ENCODE measurements around the gene RFX7.

RFX7 gene

GRCh38 chr15:56241374-56242105 lies 2.1 kb downstream of the RFX7 start:
- H3K4me3 ChIP-seq (ENCODE audit: low read length) = peak overlapping the region; percentile 91
- peaks cover 41% of the 10 kb centered on the region for H3K4me1 ChIP-seq (ENCODE audit: insufficient read depth, low read length)
- 74% methylated on average over 3 of the region's 5 CpGs for WGBS
- H3K27ac ChIP-seq (ENCODE audit: low read depth, low read length) = no peak overlapping the region
- H3K9me3 ChIP-seq (ENCODE audit: insufficient read depth, low read depth, low read length) = no peaks in the 10 kb centered on the region
- peak overlapping the region; percentile 73; the same call in 1 of the 2 replicates for H3K9ac ChIP-seq (ENCODE audit: low read depth, low read length)
- H3K36me3 ChIP-seq (ENCODE audit: insufficient read depth, low read length) = peaks cover 19% of the 10 kb centered on the region
- H3K27me3 ChIP-seq (ENCODE audit: insufficient read depth, low read length) = no peaks in the 10 kb centered on the region

GRCh38 chr15:56240390-56240789 lies 3.3 kb downstream of the RFX7 start:
- peaks cover 35% of the 10 kb centered on the region for H3K4me1 ChIP-seq (ENCODE audit: insufficient read depth, low read length)
- no peak overlapping the region for H3K27ac ChIP-seq (ENCODE audit: low read depth, low read length)
- H3K9me3 ChIP-seq (ENCODE audit: insufficient read depth, low read depth, low read length) = no peaks in the 10 kb centered on the region
- no peaks in the 10 kb centered on the region for H3K27me3 ChIP-seq (ENCODE audit: insufficient read depth, low read length)
- H3K36me3 ChIP-seq (ENCODE audit: insufficient read depth, low read length) = peaks cover 19% of the 10 kb centered on the region
- peak overlapping the region; percentile 91; the same call in 1 of the 2 replicates for H3K4me3 ChIP-seq (ENCODE audit: low read length)
- no peak overlapping the region for H3K9ac ChIP-seq (ENCODE audit: low read depth, low read length)

GRCh38 chr15:56236197-56236596 lies 7.5 kb downstream of the RFX7 start:
- 100% methylated on average over 2 of the region's 3 CpGs for WGBS
- Histone ChIP-seq H3K27me3 (ENCODE audit: insufficient read depth, low read length) (no peaks in the 10 kb centered on the region), H3K9ac (ENCODE audit: low read depth, low read length) (no peak overlapping the region), H3K4me3 (ENCODE audit: low read length) (no peak overlapping the region), H3K9me3 (ENCODE audit: insufficient read depth, low read depth, low read length) (peaks cover 38% of the 10 kb centered on the region), H3K27ac (ENCODE audit: low read depth, low read length) (no peak overlapping the region), H3K4me1 (ENCODE audit: insufficient read depth, low read length) (peaks cover 21% of the 10 kb centered on the region), H3K36me3 (ENCODE audit: insufficient read depth, low read length) (peaks cover 57% of the 10 kb centered on the region)

- Histone ChIP-seq H3K27ac (ENCODE audit: low read depth, low read length) (no peak overlapping the region), H3K4me3 (ENCODE audit: low read length) (no peak overlapping the region), H3K36me3 (ENCODE audit: insufficient read depth, low read length) (peaks cover 71% of the 10 kb centered on the region), H3K9me3 (ENCODE audit: insufficient read depth, low read depth, low read length) (peaks cover 51% of the 10 kb centered on the region), H3K4me1 (ENCODE audit: insufficient read depth, low read length) (peaks cover 10% of the 10 kb centered on the region), H3K27me3 (ENCODE audit: insufficient read depth, low read length) (no peaks in the 10 kb centered on the region), H3K9ac (ENCODE audit: low read depth, low read length) (no peak overlapping the region)
- 91% methylated on average over 4 of the region's 4 CpGs for WGBS
Measured at GRCh38 chr15:56234804-56235203, 8.9 kb downstream of the RFX7 start.

GRCh38 chr15:56233549-56233948 lies 10.1 kb downstream of the RFX7 start:
- Histone ChIP-seq H3K36me3 (ENCODE audit: insufficient read depth, low read length) (peaks cover 79% of the 10 kb centered on the region), H3K4me1 (ENCODE audit: insufficient read depth, low read length) (peaks cover 10% of the 10 kb centered on the region), H3K4me3 (ENCODE audit: low read length) (no peak overlapping the region), H3K27me3 (ENCODE audit: insufficient read depth, low read length) (no peaks in the 10 kb centered on the region), H3K9me3 (ENCODE audit: insufficient read depth, low read depth, low read length) (peaks cover 58% of the 10 kb centered on the region), H3K9ac (ENCODE audit: low read depth, low read length) (no peak overlapping the region), H3K27ac (ENCODE audit: low read depth, low read length) (no peak overlapping the region)
- 95% methylated on average over 2 of the region's 3 CpGs for WGBS

- no peaks in the 10 kb centered on the region for H3K27me3 ChIP-seq (ENCODE audit: insufficient read depth, low read length)
- H3K27ac ChIP-seq (ENCODE audit: low read depth, low read length) = no peak overlapping the region
- peaks cover 12% of the 10 kb centered on the region for H3K4me1 ChIP-seq (ENCODE audit: insufficient read depth, low read length)
- H3K9me3 ChIP-seq (ENCODE audit: insufficient read depth, low read depth, low read length) = peaks cover 64% of the 10 kb centered on the region
- WGBS = 94% methylated on average over 3 of the region's 3 CpGs
- H3K36me3 ChIP-seq (ENCODE audit: insufficient read depth, low read length) = peaks cover 79% of the 10 kb centered on the region
- H3K4me3 ChIP-seq (ENCODE audit: low read length) = no peak overlapping the region
- H3K9ac ChIP-seq (ENCODE audit: low read depth, low read length) = no peak overlapping the region
Measured at GRCh38 chr15:56232058-56232457, 11.6 kb downstream of the RFX7 start.

- Histone ChIP-seq H3K9ac (ENCODE audit: low read depth, low read length) (no peak overlapping the region), H3K4me3 (ENCODE audit: low read length) (no peak overlapping the region), H3K4me1 (ENCODE audit: insufficient read depth, low read length) (peaks cover 32% of the 10 kb centered on the region), H3K36me3 (ENCODE audit: insufficient read depth, low read length) (peaks cover 68% of the 10 kb centered on the region), H3K9me3 (ENCODE audit: insufficient read depth, low read depth, low read length) (peaks cover 65% of the 10 kb centered on the region), H3K27me3 (ENCODE audit: insufficient read depth, low read length) (no peaks in the 10 kb centered on the region), H3K27ac (ENCODE audit: low read depth, low read length) (no peak overlapping the region)
Measured at GRCh38 chr15:56228854-56229253, 14.8 kb downstream of the RFX7 start.

- H3K27ac ChIP-seq (ENCODE audit: low read depth, low read length) = no peak overlapping the region
- H3K36me3 ChIP-seq (ENCODE audit: insufficient read depth, low read length) = peaks cover 67% of the 10 kb centered on the region
- no peak overlapping the region for H3K9ac ChIP-seq (ENCODE audit: low read depth, low read length)
- no peaks in the 10 kb centered on the region for H3K27me3 ChIP-seq (ENCODE audit: insufficient read depth, low read length)
- peaks cover 65% of the 10 kb centered on the region for H3K9me3 ChIP-seq (ENCODE audit: insufficient read depth, low read depth, low read length)
- H3K4me3 ChIP-seq (ENCODE audit: low read length) = no peak overlapping the region
- H3K4me1 ChIP-seq (ENCODE audit: insufficient read depth, low read length) = peaks cover 32% of the 10 kb centered on the region
Measured at GRCh38 chr15:56228352-56228751, 15.3 kb downstream of the RFX7 start.

- Histone ChIP-seq H3K27me3 (ENCODE audit: insufficient read depth, low read length) (no peaks in the 10 kb centered on the region), H3K4me3 (ENCODE audit: low read length) (no peak overlapping the region), H3K9ac (ENCODE audit: low read depth, low read length) (no peak overlapping the region), H3K27ac (ENCODE audit: low read depth, low read length) (no peak overlapping the region), H3K4me1 (ENCODE audit: insufficient read depth, low read length) (peaks cover 32% of the 10 kb centered on the region), H3K9me3 (ENCODE audit: insufficient read depth, low read depth, low read length) (peaks cover 65% of the 10 kb centered on the region), H3K36me3 (ENCODE audit: insufficient read depth, low read length) (peaks cover 67% of the 10 kb centered on the region)
- WGBS = no CpG with 5 or more reads among the region's 2 CpGs
Measured at GRCh38 chr15:56227780-56228179, 15.9 kb downstream of the RFX7 start.

- Histone ChIP-seq H3K4me1 (ENCODE audit: insufficient read depth, low read length) (peaks cover 32% of the 10 kb centered on the region), H3K27me3 (ENCODE audit: insufficient read depth, low read length) (no peaks in the 10 kb centered on the region), H3K9ac (ENCODE audit: low read depth, low read length) (no peak overlapping the region), H3K9me3 (ENCODE audit: insufficient read depth, low read depth, low read length) (peaks cover 65% of the 10 kb centered on the region), H3K4me3 (ENCODE audit: low read length) (no peak overlapping the region), H3K27ac (ENCODE audit: low read depth, low read length) (no peak overlapping the region), H3K36me3 (ENCODE audit: insufficient read depth, low read length) (peaks cover 67% of the 10 kb centered on the region)
- WGBS = 81% methylated on average over 3 of the region's 3 CpGs
Measured at GRCh38 chr15:56227306-56227705, 16.4 kb downstream of the RFX7 start.

GRCh38 chr15:56225520-56225919 lies 18.2 kb downstream of the RFX7 start:
- Histone ChIP-seq H3K4me1 (ENCODE audit: insufficient read depth, low read length) (peaks cover 32% of the 10 kb centered on the region), H3K36me3 (ENCODE audit: insufficient read depth, low read length) (peaks cover 53% of the 10 kb centered on the region), H3K9me3 (ENCODE audit: insufficient read depth, low read depth, low read length) (peaks cover 57% of the 10 kb centered on the region), H3K27me3 (ENCODE audit: insufficient read depth, low read length) (no peaks in the 10 kb centered on the region), H3K27ac (ENCODE audit: low read depth, low read length) (no peak overlapping the region), H3K4me3 (ENCODE audit: low read length) (no peak overlapping the region), H3K9ac (ENCODE audit: low read depth, low read length) (no peak overlapping the region)
- 100% methylated on average over 1 of the region's 1 CpG for WGBS

GRCh38 chr15:56222302-56222701 lies 21.4 kb downstream of the RFX7 start:
- Histone ChIP-seq H3K4me3 (ENCODE audit: low read length) (no peak overlapping the region), H3K9me3 (ENCODE audit: insufficient read depth, low read depth, low read length) (peaks cover 37% of the 10 kb centered on the region), H3K9ac (ENCODE audit: low read depth, low read length) (no peak overlapping the region), H3K4me1 (ENCODE audit: insufficient read depth, low read length) (peaks cover 23% of the 10 kb centered on the region), H3K27me3 (ENCODE audit: insufficient read depth, low read length) (no peaks in the 10 kb centered on the region), H3K36me3 (ENCODE audit: insufficient read depth, low read length) (peaks cover 23% of the 10 kb centered on the region), H3K27ac (ENCODE audit: low read depth, low read length) (no peak overlapping the region)
- WGBS = 99% methylated on average over 2 of the region's 3 CpGs

Measured in HUES64 (cell line).